Measurements from ENCODE around the gene MSMO1. TPM values are rescaled to one million over a fixed set of nuclear protein-coding genes. Genes with fewer than 3 reads are reported as not detected.

MSMO1 gene
- total and polyA plus RNA-seq, 2 of the 8 experiments (the other 6 are each of a cell fraction or from before 2014, with no cell fraction given), result 79.8 to 109 TPM

DNA sequence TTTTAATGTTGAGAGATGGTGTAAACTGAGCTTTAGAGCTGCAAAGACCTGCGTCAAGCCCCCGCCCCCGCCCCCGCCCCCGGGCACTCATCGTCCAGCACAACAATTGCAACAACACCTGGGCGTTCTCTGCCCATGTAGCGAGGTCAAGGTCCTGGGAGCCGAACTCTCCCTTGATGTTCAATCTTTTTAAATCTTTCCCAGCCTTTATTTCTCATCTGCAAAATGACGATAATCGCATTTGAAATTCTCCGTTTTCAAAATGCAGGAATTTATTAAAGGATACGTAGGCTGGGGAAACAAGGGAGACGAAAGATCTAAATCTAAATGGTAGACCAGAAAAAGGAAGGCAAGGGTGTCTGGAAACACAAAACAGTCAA lies 648 bp upstream of the MSMO1 start:
- CTCF ChIA-PET (ENCODE audit: partially characterized antibody), result interaction anchor here (1.0 to 2.0 kb wide), 5 partner anchors 17 to 201 kb away, joined by 3 to 13 read pairs (median 4); no protein-coding TSS in a partner anchor
- Histone ChIP-seq H3K18ac (ENCODE audit: extremely low read depth, low read length) (no peak overlapping the region; the same call in 1 of the 2 replicates), H2BK20ac (ENCODE audit: low read length) (no peak overlapping the region), H3K4me3 (ENCODE audit: extremely low read depth in 1 of 4, insufficient read depth in 2 of 4, low read depth in 3 of 4, low read length in 4 of 4) (peak overlapping the region; percentile 76 to 93 (median 86)), H2BK12ac (ENCODE audit: low read depth, low read length) (no peak overlapping the region), H2BK120ac (replicated peaks; ENCODE audit: low read depth, low read length) (peak overlapping the region; percentile 62), H3K79me1 (ENCODE audit: low read depth, low read length) (no peaks in the 10 kb centered on the region; the same call in 1 of the 2 replicates), H2AK5ac (ENCODE audit: low read depth, low read length) (no peak overlapping the region), H3K9me3 (ENCODE audit: insufficient read depth in 2 of 2, low read depth in 1 of 2, low read length in 1 of 2) (no peaks in the 10 kb centered on the region), H2BK5ac (ENCODE audit: low read depth, low read length) (peak overlapping the region; percentile 63; the same call in 1 of the 2 replicates), H2AFZ (ENCODE audit: low read length) (peak overlapping the region; percentile 66; the same call in 1 of the 2 replicates), H3K36me3 (ENCODE audit: control insufficient read depth in 2 of 4, insufficient read depth in 4 of 4, low read length in 3 of 4) (peaks cover 0 to 16% (median 5%) of the 10 kb centered on the region in 4 experiments; a peak in 2 of 8 replicates), H3K4me2 (ENCODE audit: insufficient read depth in 1 of 2, low read depth in 2 of 2, low read length in 2 of 2) (peak overlapping the region; percentile 78 to 90), H3K27ac (ENCODE audit: low read depth, low read length) (peak overlapping the region; percentile 75), H3K4ac (replicated peaks; ENCODE audit: insufficient read length, low read depth, low read length) (peak overlapping the region; percentile 63), H3K23ac (ENCODE audit: insufficient read length) (no peak overlapping the region), H2BK15ac (ENCODE audit: low read length) (no peak overlapping the region), H4K20me1 (replicated peaks in 1 of 2; ENCODE audit: control insufficient read depth in 1 of 2, insufficient read depth in 2 of 2, low read length in 2 of 2) (peaks cover 16 to 19% of the 10 kb centered on the region in 2 experiments), H4K5ac (ENCODE audit: insufficient read length, low read depth, low read length) (peak overlapping the region; percentile 90), H3K79me2 (ENCODE audit: control insufficient read depth in 1 of 2, insufficient read depth in 2 of 2, low read length in 2 of 2) (peaks cover 38 to 43% of the 10 kb centered on the region in 2 experiments), H3K9ac (replicated peaks in 1 of 4; ENCODE audit: extremely low read depth in 1 of 4, low read depth in 3 of 4, low read length in 3 of 4) (peak overlapping the region; percentile 64 to 90 (median 76)), H4K91ac (replicated peaks; ENCODE audit: insufficient read length, low read length) (no peak overlapping the region), H3K56ac (replicated peaks; ENCODE audit: insufficient read length, low read depth, low read length) (peak overlapping the region; percentile 71), H3K23me2 (ENCODE audit: low read depth, low read length) (peaks cover 3% of the 10 kb centered on the region), H3K4me1 (replicated peaks in 1 of 4; ENCODE audit: control insufficient read depth in 3 of 4, insufficient read depth in 4 of 4, low read length in 3 of 4) (peaks cover 5 to 9% (median 7%) of the 10 kb centered on the region in 4 experiments), H3K27me3 (replicated peaks in 1 of 4; ENCODE audit: control insufficient read depth in 3 of 4, extremely low read depth in 1 of 4, insufficient read depth in 3 of 4, low read length in 3 of 4) (no peaks in the 10 kb centered on the region), H3K14ac (ENCODE audit: insufficient read length) (no peak overlapping the region), H4K8ac (ENCODE audit: extremely low read depth, insufficient read depth, low read length) (no peak overlapping the region)
- 2% methylated on average over 13 of the region's 14 CpGs; no CpG with 5 or more reads in 1 of the 2 experiments for WGBS, 2 experiments (ENCODE audit: extremely low coverage in 1 of 2, insufficient coverage in 1 of 2, insufficient read length in 1 of 2, insufficient replicate concordance in 2 of 2, low coverage in 1 of 2, low lambda C conversion rate in 2 of 2, missing lambda C conversion rate in 1 of 2)
- POLR2A ChIA-PET (ENCODE audit: partially characterized antibody), result interaction anchor here (0.8 to 2.0 kb wide), 8 partner anchors 8 to 204 kb away, joined by 3 to 11 read pairs (median 4); no protein-coding TSS in a partner anchor
- DNase-seq (ENCODE audit: low read depth in 1 of 2, low spot score in 2 of 2) (no peak), FAIRE-seq (no peak)
- TF ChIP-seq, protein P1, sequence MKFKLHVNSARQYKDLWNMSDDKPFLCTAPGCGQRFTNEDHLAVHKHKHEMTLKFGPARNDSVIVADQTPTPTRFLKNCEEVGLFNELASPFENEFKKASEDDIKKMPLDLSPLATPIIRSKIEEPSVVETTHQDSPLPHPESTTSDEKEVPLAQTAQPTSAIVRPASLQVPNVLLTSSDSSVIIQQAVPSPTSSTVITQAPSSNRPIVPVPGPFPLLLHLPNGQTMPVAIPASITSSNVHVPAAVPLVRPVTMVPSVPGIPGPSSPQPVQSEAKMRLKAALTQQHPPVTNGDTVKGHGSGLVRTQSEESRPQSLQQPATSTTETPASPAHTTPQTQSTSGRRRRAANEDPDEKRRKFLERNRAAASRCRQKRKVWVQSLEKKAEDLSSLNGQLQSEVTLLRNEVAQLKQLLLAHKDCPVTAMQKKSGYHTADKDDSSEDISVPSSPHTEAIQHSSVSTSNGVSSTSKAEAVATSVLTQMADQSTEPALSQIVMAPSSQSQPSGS (IDR thresholded peaks at IDR 0.05; ENCODE audit: low read length), result no peak
- TF ChIP-seq PHF8 (conservative IDR thresholded peaks at IDR 0.05; ENCODE audit: low read depth, low read length) (peak; percentile 59; the same call in 1 of the 2 replicates), KDM1A (IDR thresholded peaks at IDR 0.05; ENCODE audit: borderline replicate concordance, low read length) (no peak), RFX5 (IDR thresholded peaks at IDR 0.05; ENCODE audit: borderline replicate concordance, low read depth, low read length) (no peak), GABPA (IDR thresholded peaks at IDR 0.05; ENCODE audit: borderline replicate concordance, insufficient read depth, low read length) (no peak), TBP (IDR thresholded peaks at IDR 0.05; ENCODE audit: low read depth, low read length) (no peak), CEBPB (IDR thresholded peaks at IDR 0.05; ENCODE audit: low read depth, low read length) (no peak), MAFK (IDR thresholded peaks at IDR 0.05; ENCODE audit: low read depth, low read length) (no peak), TCF12 (IDR thresholded peaks at IDR 0.05; ENCODE audit: low read depth, low read length) (no peak), SRF (IDR thresholded peaks at IDR 0.05; ENCODE audit: low read depth, low read length) (no peak), POLR2A (IDR thresholded peaks at IDR 0.05; ENCODE audit: control extremely low read depth in 1 of 2, low read depth in 2 of 2, low read length in 2 of 2) (peak in 1 of 2 experiments; percentile 64; a peak in 2 of 3 replicates), SP1 (IDR thresholded peaks at IDR 0.05; ENCODE audit: low read depth, low read length) (no peak), TEAD4 (IDR thresholded peaks at IDR 0.05; ENCODE audit: low read depth, low read length) (no peak)
